GM21619 (cell line): ENCODE data around the gene LDLRAD4.

Experiments
- ATAC-seq: cut with Tn5 transposase; IDR thresholded peaks from one replicate; pipeline ENCODE4 v1.9.1; 2021; ENCODE audit not compliant: unreplicated experiment

Gene LDLRAD4

GRCh38 chr18:13577781-13578180 lies 359.2 kb downstream of the LDLRAD4 start:
- no peak for ATAC-seq

GRCh38 chr18:13578400-13578799 lies 359.8 kb downstream of the LDLRAD4 start:
- no peak for ATAC-seq

- ATAC-seq, result no peak
Observed at GRCh38 chr18:13579874-13580273, 361.3 kb downstream of the LDLRAD4 start.

DNA sequence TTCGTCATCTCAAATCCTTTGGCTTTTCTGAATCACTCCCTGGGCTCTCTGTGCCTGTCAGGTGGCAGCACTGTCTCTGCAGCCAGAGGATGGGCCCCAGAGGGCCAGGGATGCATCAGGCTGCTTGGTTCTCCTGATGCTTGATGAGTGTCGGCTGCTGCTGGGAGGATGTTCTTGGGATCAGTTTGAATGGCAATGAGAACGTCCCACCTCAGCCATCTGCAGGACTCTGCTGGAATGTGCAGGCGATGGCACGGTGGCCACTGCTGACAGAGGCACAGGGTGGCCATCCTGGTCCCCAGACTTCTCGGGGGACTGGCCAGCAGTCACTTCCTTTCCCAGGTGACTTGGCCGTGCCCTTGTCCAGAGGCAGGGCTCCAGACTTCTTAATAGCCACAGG lies 361.8 kb downstream of the LDLRAD4 start:
- no peak for ATAC-seq

DNA sequence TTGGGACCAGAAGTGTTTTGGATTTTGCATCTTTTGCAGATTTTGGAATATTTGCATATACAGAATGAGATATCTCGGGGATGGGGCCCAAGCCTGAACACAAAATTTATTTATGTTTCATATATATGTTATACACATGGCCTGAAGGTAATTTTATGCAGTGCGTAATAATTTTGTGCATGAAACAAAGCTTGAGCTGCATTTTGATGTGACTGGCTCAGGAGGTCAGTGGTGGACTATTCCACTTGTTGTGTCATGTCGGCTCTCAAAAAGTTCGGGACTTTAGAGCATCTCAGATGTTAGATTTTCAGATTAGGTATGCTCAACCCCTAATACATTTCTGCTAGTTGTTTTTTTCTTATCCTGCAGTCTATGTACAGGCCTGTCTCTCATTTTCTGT lies 362.4 kb downstream of the LDLRAD4 start:
- no peak for ATAC-seq

DNA sequence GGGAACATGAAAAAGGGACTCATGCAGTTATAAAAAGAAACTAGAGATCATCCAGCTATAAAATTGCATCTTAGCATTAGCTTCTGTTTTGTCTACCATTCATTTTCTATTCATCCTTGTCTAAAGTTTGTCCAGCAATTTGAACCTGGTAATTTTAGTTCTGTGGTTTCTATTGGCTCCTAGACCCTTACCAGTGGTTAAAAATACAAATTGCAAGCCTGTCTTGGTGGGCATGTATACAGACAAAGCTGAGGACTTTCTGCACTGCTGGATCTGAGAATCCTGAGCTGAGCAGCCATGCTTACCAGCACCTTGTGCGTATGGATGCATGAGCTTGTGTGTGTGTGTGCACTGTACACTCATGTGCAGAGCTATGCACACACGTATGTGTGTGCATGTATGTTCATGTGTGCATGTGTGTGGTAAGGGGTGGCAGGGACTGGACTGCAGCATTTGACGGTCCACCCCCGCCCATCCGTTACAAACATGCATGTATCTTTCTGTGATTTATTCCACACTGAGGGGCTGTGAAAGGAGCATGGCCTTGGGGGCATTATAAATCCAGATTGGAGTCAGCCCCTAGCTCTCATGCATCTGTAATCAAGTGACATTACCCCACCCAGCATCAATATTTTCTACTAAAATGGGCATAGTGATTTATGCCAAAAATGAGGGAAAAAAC lies 363.1 kb downstream of the LDLRAD4 start:
- ATAC-seq, result no peak

DNA sequence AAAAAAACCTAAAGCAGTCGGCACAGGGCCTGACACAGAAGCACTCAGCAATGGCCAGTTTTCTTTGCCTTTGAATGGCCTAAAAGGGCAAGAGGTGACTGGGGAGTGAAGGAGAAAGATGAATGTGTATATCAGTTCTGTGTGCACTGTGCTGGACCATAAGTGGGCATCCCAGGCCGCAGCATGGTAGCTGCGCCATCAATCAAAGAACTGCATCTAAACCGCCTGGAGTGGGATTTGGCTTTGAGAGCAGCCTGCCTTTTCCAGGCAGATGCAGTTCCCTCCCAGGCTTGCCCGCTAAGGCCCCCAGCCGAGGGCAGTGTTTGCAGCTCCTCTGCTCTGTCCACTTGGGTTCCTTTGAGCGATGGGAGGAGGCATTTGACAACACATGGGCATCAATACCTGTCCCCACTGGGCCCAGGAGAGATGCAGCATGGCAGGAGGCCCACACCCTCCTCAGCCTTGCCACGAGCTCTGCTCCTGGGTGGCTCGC lies 363.7 kb downstream of the LDLRAD4 start:
- ATAC-seq, result no peak

- ATAC-seq, result no peak
Observed at GRCh38 chr18:13583576-13584550, 365.3 kb downstream of the LDLRAD4 start.

GRCh38 chr18:13584825-13585224 lies 366.3 kb downstream of the LDLRAD4 start:
- ATAC-seq, result no peak

GRCh38 chr18:13585379-13586153 lies 367.0 kb downstream of the LDLRAD4 start:
- ATAC-seq, result no peak

DNA sequence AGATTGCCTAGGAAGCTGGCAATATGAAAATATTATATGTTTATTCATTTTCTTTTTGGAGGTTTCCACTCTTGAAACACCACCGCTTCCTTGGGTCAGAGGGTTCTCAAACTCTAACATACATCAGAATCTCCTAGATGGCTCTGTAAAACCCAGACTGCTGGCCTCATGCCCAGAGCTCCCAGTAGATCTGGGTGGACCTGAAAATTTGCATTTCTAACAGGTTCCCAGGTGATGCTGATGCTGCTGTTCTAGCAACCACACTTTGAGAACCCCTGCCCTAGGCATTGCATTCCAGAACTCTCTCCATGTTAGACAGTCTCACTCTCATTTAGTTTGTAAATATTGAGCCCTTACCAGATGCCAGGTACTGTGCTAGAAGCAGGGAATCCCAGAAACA lies 368.4 kb downstream of the LDLRAD4 start:
- ATAC-seq, result no peak

DNA sequence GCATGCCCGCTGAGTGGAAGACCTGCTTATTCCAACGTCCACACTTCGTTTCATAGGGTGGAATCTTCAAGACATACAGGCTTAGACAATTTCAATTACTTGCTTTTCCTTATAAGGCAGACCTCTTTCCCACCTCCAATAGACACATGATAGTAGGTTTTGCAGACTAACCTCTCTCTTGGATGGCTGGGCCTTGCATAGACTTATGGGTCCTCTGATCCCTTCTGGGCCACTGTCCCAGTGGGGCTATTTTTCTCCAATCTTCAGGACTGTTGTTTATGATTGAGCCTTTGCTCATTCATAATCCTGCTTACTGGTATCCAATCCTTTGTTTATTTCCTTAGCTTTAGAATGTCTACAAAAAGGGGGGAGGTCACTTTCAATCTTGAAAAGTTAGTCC lies 368.9 kb downstream of the LDLRAD4 start:
- no peak for ATAC-seq

- no peak for ATAC-seq
Observed at GRCh38 chr18:13587937-13588336, 369.4 kb downstream of the LDLRAD4 start.

DNA sequence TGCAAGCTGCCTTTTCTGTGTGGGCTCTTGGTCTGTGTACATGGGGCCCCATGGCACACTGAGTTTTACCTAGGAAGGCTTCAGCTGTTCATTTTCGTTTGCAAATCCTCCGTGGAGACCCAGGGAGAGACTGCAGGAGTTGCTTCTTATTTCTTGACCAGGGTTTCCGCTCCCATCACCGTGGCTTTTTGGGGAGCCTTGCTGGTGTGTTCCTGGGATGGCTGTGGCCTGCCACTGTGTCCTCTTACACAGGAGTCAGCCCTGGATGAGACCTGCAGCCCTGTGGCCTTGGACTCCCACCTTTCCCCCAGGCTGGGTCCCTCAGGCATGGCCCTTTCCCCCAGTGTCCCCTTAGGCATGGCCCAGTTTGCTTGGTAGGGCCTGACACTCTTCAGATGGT lies 370.8 kb downstream of the LDLRAD4 start:
- ATAC-seq, result no peak

GRCh38 chr18:13589943-13590342 lies 371.4 kb downstream of the LDLRAD4 start:
- ATAC-seq, result no peak

DNA sequence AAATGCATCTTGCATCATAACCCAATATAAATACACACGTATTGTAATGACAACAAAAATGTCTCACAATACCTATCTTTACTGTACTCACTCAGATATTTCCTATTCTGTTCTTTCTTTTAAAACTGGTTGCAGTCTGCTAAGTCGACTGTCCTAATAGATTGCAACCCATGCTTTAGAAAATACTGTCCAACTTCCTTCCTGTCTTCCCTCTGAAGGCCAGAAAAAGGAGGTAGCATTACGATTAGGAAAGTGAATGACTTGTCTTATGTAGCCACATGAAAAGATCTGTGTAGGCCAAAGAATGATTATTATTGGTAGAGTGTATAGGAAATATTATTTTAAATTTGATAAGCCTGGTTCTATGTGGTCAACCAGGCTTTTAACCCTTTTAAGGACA lies 373.7 kb downstream of the LDLRAD4 start:
- ATAC-seq, result no peak

DNA sequence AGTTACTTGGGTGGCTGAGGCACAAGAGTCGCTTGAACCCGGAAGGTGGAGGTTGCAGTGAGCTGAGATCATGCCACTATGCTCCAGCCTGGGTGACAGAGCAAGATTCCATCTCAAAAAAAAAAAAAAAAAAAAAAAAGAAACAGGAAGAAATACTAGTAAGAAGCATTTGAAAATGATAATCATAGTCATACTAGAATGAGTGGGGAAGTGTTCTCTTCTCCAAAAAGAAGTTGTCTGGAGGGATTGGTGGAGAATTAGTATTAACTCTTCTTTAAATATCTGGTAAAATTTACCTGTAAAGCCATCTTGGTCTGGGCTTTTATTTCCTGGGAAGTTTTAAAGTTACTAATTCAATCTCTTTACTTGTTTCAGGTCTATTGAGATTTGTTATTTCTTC lies 376.0 kb downstream of the LDLRAD4 start:
- ATAC-seq, result no peak

DNA sequence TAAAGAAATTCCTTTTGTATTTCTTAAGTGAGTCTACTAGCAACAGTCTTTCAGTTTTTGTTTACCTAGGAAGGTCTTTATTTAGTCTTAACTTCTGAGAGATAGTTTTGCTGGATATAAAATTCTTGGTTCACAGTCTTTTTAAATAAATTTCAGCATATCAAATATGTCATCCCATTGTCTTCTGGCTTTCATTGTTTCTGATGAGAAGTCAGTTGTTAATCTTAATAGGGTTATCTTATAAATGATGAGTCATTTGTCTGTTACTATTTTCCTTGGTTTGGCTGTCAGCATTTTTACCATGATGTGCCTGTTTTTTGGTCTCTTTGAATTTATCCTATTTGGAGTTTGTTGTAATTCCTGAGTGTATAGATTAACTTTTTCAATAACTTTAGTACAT lies 378.5 kb downstream of the LDLRAD4 start:
- no peak for ATAC-seq

DNA sequence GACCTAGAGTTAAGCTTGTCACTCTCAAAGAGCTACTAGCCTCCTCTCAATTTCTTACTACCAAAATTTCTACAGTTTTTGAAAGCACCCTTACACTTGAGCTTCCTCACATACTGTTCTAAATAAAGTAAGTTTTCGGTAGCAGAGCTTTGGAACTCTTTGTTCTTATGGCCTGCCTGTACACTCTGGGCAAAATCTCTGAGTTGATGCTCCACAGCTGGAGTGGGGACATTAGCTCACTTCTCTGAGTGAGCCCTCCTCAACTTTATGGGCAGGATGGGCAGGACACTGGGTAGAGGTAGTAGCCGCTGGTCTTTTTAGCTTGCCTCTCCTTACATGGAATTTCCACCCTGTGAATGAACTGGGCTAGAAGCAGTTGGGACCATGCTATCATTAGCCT lies 380.0 kb downstream of the LDLRAD4 start:
- ATAC-seq, result no peak

DNA sequence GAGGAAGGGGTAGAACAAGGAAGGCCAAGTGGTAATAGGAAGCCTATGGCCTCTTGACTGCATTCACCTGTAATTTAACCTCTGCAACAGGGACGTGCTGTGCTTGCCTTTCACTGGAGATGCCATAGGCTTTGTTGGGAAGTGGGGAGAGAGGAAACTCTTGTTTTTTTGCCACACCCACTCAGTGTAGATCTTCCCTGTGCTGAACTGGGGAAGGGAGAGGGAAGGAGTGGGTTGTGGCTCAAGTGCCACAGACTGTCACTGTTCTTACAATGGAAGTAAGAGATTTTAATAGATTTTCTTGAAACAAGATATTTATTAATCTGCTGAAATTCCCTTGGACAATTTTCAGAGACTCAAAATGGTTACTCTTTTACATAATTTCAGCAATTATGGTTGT lies 380.5 kb downstream of the LDLRAD4 start:
- no peak for ATAC-seq

- no peak for ATAC-seq
Observed at GRCh38 chr18:13603304-13604019, 384.9 kb downstream of the LDLRAD4 start.
